CD8-positive, alpha-beta memory T cell (primary cell): Measurements from ENCODE around the gene RLN3. TPM values are rescaled to one million over a fixed set of nuclear protein-coding genes. Genes with fewer than 3 reads are reported as not detected.

Experiments
- CTCF ChIA-PET: fragments of 350-600 bp; sonication (Branson Sonifier 250); formaldehyde crosslinking; loops from one replicate; lab custom pipeline; 2021; ENCODE audit warnings: antibody characterized with exemption; lab: Charles Lee
- POLR2A ChIA-PET: fragments of 350-600 bp; sonication (Branson Sonifier 250); formaldehyde crosslinking; loops from one replicate; lab custom pipeline; 2021; ENCODE audit warnings: antibody characterized with exemption; lab: Charles Lee
- DNase-seq, 5 donors: peaks; one replicate each; pipeline versions ENCODE4 v3.0.0 to v3.0.0-alpha.2; 2020 to 2022; ENCODE audit warnings: mixed read lengths in 1 of 5
- H3K27ac ChIP-seq: one replicate; pipeline ENCODE4 v1.7.0; 2013; ENCODE audit warnings: low read depth, mild to moderate bottlenecking, low read length, moderate library complexity
- H3K27me3 ChIP-seq: 2 replicates; pipeline ENCODE4 v1.7.0; 2013; ENCODE audit warnings: low read length, mild to moderate bottlenecking; ENCODE audit not compliant: insufficient read depth, poor library complexity, severe bottlenecking
- H3K36me3 ChIP-seq: 2 replicates; pipeline ENCODE4 v1.7.0; 2013; ENCODE audit warnings: mild to moderate bottlenecking, low read length, moderate library complexity; ENCODE audit not compliant: insufficient read depth
- H3K4me1 ChIP-seq: 2 replicates; pipeline ENCODE4 v1.7.0; 2013; ENCODE audit warnings: mild to moderate bottlenecking, low read length, moderate library complexity; ENCODE audit not compliant: insufficient read depth
- H3K4me3 ChIP-seq: 2 replicates; pipeline ENCODE4 v1.7.0; 2013; ENCODE audit warnings: mild to moderate bottlenecking, low read length
- H3K9me3 ChIP-seq: 2 replicates; pipeline ENCODE4 v1.7.0; 2013; ENCODE audit warnings: mild to moderate bottlenecking, low read length
- H3K27ac Mint-ChIP-seq, 8 donors: one replicate each; pipeline ENCODE4 v1.8.0; 2020 to 2021; ENCODE audit warnings: mixed read lengths in 8 of 8, mild to moderate bottlenecking in 6 of 8, inconsistent platforms in 3 of 8, moderate library complexity in 3 of 8
- H3K27me3 Mint-ChIP-seq, 2 donors: one replicate each; pipeline ENCODE4 v1.8.0; 2020 to 2021; ENCODE audit warnings: mixed read lengths in 2 of 2, mild to moderate bottlenecking in 1 of 2, moderate library complexity in 1 of 2
- H3K36me3 Mint-ChIP-seq, 3 donors: one replicate each; pipeline ENCODE4 v1.8.0; 2020 to 2021; ENCODE audit warnings: mixed read lengths in 3 of 3, inconsistent platforms in 1 of 3, mild to moderate bottlenecking in 1 of 3
- H3K4me1 Mint-ChIP-seq, 3 donors: one replicate each; pipeline ENCODE4 v1.8.0; 2020 to 2021; ENCODE audit warnings: mixed read lengths in 3 of 3, inconsistent platforms in 1 of 3, mild to moderate bottlenecking in 1 of 3
- H3K4me3 Mint-ChIP-seq, 7 donors: one replicate each; pipeline ENCODE4 v1.8.0; 2020 to 2021; ENCODE audit warnings: mixed read lengths in 7 of 7, mild to moderate bottlenecking in 6 of 7, moderate library complexity in 4 of 7, inconsistent platforms in 2 of 7
- H3K9me3 Mint-ChIP-seq, 5 donors: one replicate each; pipeline ENCODE4 v1.8.0; 2020 to 2022; ENCODE audit warnings: mixed read lengths in 5 of 5, mild to moderate bottlenecking in 3 of 5, moderate library complexity in 2 of 5, inconsistent platforms in 1 of 5
- polyA plus RNA-seq: library from polyadenylated mRNA; unstranded; fragments of 300-500 nt; fragmentation: Illumina TruSeq; gene quantifications from one replicate; pipeline ENCODE4 v1.2.3, GENCODE V29; 2021
- total RNA-seq, 2 experiments: library from RNA; stranded (reverse); gene quantifications; one replicate each; pipeline ENCODE4 v1.2.3, GENCODE V29; 2021

Gene RLN3
- total and polyA plus RNA-seq, 3 experiments from 2014 or later, result not detected

GRCh38 chr19:13995878-13996765 is 31.8 kb upstream of the RLN3 start:
- Histone ChIP-seq H3K9me3 (peaks cover 5% of the 10 kb centered on the region), H3K36me3 (peaks cover 10% of the 10 kb centered on the region), H3K27ac (no peak overlapping the region), H3K4me1 (peaks cover 21% of the 10 kb centered on the region), H3K27me3 (no peaks in the 10 kb centered on the region), H3K4me3 (no peak overlapping the region)
- POLR2A ChIA-PET, result no interaction called here
- DNase-seq, result no peak
- Mint-ChIP-seq H3K4me1 (peaks cover 8 to 48% (median 16%) of the 10 kb centered on the region in 3 donors), H3K27ac (no peak overlapping the region), H3K9me3 (no peaks in the 10 kb centered on the region), H3K36me3 (peaks cover under 1 to 38% (median 2%) of the 10 kb centered on the region in 3 donors), H3K27me3 (peaks cover 0 to 2% of the 10 kb centered on the region in 2 donors), H3K4me3 (no peak overlapping the region)
- CTCF ChIA-PET, result interaction anchor here (0.9 kb wide), 1 partner anchor 18 kb away, joined by 3 read pairs; no protein-coding TSS in a partner anchor

DNA sequence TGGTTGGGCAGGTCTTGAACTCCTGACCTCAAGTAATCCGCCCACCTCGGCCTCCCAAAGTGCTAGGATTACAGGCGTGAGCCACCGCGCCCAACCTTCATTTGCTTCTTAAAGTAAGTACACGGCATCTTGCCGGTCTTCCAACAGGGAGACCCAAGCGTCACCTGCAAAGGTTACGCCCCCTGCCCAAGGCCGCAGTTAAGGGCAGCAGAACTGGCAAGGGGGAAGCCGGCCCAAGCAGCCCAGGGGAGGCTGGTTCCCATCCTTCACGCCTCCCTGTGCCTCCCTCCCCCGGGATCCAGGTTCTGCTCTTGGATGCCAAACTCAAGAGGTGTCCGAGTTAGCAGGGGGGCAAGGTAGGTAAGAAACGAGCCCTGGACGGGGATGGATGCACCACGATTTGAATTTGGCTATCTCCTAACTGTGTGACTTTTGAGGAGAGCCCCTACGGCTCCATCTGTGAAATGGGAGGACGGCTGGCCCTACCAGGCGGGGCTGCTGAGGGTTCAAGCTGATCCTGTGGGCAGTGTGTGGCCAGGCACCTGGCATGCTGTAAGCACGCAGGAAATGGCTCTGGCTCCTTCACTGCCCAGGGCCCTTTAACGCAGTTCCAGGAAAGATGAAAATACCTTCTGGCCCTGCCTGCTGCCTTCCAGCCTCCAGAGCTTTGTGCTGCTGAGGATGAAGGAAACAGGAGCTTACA is 30.9 kb upstream of the RLN3 start:
- no peaks in the 10 kb centered on the region for H3K27me3 ChIP-seq
- Mint-ChIP-seq H3K4me1 (peaks cover 11 to 52% (median 13%) of the 10 kb centered on the region in 3 donors), H3K27me3 (peaks cover 0 to 2% of the 10 kb centered on the region in 2 donors), H3K36me3 (peaks cover 0 to 31% (median 0%) of the 10 kb centered on the region in 3 donors), H3K4me3 (no peak overlapping the region), H3K27ac (peak overlapping the region in 3 of 8 donors; percentile 47 to 63 (median 48)), H3K9me3 (no peaks in the 10 kb centered on the region)
- H3K27ac ChIP-seq, result no peak overlapping the region
- POLR2A ChIA-PET, result no interaction called here
- peak in 1 of 5 donors; percentile 37 for DNase-seq
- no peak overlapping the region for H3K4me3 ChIP-seq
- peaks cover 27% of the 10 kb centered on the region for H3K4me1 ChIP-seq
- CTCF ChIA-PET, result no interaction called here
- peaks cover 9% of the 10 kb centered on the region for H3K36me3 ChIP-seq
- peaks cover 5% of the 10 kb centered on the region for H3K9me3 ChIP-seq

GRCh38 chr19:13997631-13997962 is 30.4 kb upstream of the RLN3 start:
- peak overlapping the region in 3 of 8 donors; percentile 8 to 82 (median 63) for H3K27ac Mint-ChIP-seq
- H3K9me3 Mint-ChIP-seq, result no peaks in the 10 kb centered on the region
- peaks cover 0 to 26% (median 0%) of the 10 kb centered on the region in 3 donors for H3K36me3 Mint-ChIP-seq
- POLR2A ChIA-PET, result no interaction called here
- Histone ChIP-seq H3K27me3 (no peaks in the 10 kb centered on the region), H3K36me3 (peaks cover 9% of the 10 kb centered on the region), H3K9me3 (peaks cover 5% of the 10 kb centered on the region), H3K4me3 (no peak overlapping the region), H3K4me1 (peaks cover 30% of the 10 kb centered on the region), H3K27ac (no peak overlapping the region)
- CTCF ChIA-PET, result no interaction called here
- H3K4me3 Mint-ChIP-seq, result no peak overlapping the region
- peaks cover 0 to 2% of the 10 kb centered on the region in 2 donors for H3K27me3 Mint-ChIP-seq
- H3K4me1 Mint-ChIP-seq, result peaks cover 14 to 52% (median 14%) of the 10 kb centered on the region in 3 donors
- DNase-seq, result no peak

DNA sequence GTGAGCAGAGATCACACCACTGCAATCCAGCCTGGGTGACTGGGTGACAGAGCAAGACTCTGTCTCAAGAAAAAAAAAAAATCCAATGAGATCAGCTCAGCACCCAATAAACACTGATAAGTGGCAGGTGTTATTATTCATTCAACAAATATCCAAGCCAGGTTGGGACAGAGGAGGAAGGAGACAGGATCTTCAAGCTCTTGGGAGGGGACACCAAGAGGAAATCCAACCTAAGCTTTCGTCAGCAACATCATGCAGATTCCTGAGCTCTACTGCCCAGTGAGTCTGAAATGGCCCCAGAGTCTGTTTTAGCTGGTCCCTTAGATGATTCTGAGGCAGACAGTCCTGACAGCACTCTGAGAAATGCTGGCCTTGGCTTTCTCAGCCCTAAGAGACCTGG is 29.5 kb upstream of the RLN3 start:
- Histone ChIP-seq H3K4me1 (peaks cover 38% of the 10 kb centered on the region), H3K4me3 (no peak overlapping the region), H3K27me3 (no peaks in the 10 kb centered on the region), H3K36me3 (peaks cover 3% of the 10 kb centered on the region), H3K9me3 (peaks cover 5% of the 10 kb centered on the region), H3K27ac (no peak overlapping the region)
- Mint-ChIP-seq H3K36me3 (peaks cover 0 to 22% (median 0%) of the 10 kb centered on the region in 3 donors), H3K4me3 (no peak overlapping the region), H3K9me3 (no peaks in the 10 kb centered on the region), H3K27ac (peak overlapping the region in 7 of 8 donors; percentile 61 to 92 (median 82)), H3K4me1 (peaks cover 22 to 55% (median 22%) of the 10 kb centered on the region in 3 donors), H3K27me3 (no peaks in the 10 kb centered on the region)
- ChIA-PET POLR2A (no interaction called here), CTCF (interaction anchor here (1.4 kb wide), 1 partner anchor 33 kb away, joined by 4 read pairs; the partner anchor contains the start of gene IL27RA)
- no peak for DNase-seq

DNA sequence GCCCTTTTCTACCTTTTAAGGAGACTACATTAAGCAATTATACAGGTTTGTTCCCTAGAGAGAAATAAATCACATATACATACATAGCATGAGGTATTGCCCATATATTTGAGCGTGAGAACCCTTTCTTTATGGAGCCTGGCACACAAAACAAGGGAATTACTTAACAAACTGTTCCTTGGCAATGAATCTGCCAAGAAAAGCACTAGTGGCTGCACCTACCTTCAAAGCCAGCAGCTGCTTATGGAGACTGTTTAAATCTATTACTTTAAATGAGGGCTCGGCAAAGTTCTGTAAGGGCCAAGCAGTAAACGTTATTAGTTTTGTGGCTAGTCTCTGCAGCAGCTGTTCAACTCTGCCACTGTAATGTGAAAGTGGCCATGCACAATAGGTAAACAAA is 28.9 kb upstream of the RLN3 start:
- peaks cover 0 to 21% (median 0%) of the 10 kb centered on the region in 3 donors for H3K36me3 Mint-ChIP-seq
- H3K4me1 ChIP-seq, result peaks cover 38% of the 10 kb centered on the region

DNA sequence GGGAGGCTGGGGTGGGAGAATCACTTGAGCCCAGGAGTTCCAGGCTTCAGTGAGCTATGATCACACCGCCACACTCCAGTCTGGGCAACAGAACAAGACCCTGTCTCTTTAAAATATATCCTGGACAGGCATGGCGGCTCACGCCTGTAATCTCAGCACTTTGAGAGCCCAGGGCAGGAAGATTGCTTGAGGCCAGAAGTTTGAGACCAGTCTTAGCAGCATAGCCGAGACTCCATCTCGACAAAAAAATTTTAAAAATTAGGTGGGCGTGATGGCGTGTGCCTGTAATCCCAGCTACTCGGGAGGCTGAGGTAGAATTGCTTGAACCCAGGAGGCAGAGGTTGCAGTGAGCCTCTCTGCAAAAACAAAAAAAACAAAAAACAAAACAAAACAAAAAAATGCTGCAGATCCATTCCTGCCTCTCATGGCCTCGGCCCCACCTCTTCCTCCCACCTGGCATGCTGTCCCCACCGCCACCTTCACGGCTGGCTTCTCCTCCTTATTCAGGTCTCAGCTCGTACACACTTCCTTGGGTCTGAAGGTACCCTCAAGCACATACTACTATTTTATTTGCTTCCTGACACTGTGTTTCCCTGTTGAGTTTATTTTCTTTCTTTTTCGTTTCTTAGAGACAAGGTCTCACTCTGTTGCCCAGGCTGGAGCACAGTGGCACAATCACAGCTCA is 27.1 kb upstream of the RLN3 start:
- Mint-ChIP-seq H3K36me3 (peaks cover 0 to 14% (median 0%) of the 10 kb centered on the region in 3 donors), H3K4me3 (peak overlapping the region in 4 of 7 donors; percentile 13 to 49 (median 20)), H3K27ac (peak overlapping the region; percentile 65 to 94 (median 90)), H3K9me3 (no peaks in the 10 kb centered on the region), H3K4me1 (peaks cover 37 to 66% (median 38%) of the 10 kb centered on the region in 3 donors), H3K27me3 (no peaks in the 10 kb centered on the region)
- Histone ChIP-seq H3K27ac (no peak overlapping the region), H3K4me3 (no peak overlapping the region), H3K27me3 (no peaks in the 10 kb centered on the region), H3K36me3 (peaks cover 3% of the 10 kb centered on the region), H3K4me1 (peaks cover 49% of the 10 kb centered on the region), H3K9me3 (peaks cover 5% of the 10 kb centered on the region)
- POLR2A ChIA-PET, result interaction anchor here (0.6 to 0.7 kb wide), 2 partner anchors 9 to 1236 kb away, joined by 3 to 5 read pairs; no protein-coding TSS in a partner anchor
- DNase-seq, result peak in 1 of 5 donors; percentile 41
- CTCF ChIA-PET, result interaction anchor here (1.2 to 1.7 kb wide), 2 partner anchors 98 to 114 kb away, joined by 3 to 5 read pairs; no protein-coding TSS in a partner anchor

More for the DNA sequence above, 28.9 kb upstream of the RLN3 start:
- no peaks in the 10 kb centered on the region for H3K27me3 Mint-ChIP-seq
- H3K9me3 ChIP-seq, result peaks cover 5% of the 10 kb centered on the region
- no peak overlapping the region for H3K4me3 Mint-ChIP-seq
- POLR2A ChIA-PET, result no interaction called here
- H3K36me3 ChIP-seq, result peaks cover 3% of the 10 kb centered on the region
- peaks cover 25 to 54% (median 25%) of the 10 kb centered on the region in 3 donors for H3K4me1 Mint-ChIP-seq
- no peaks in the 10 kb centered on the region for H3K27me3 ChIP-seq
- no peak overlapping the region for H3K4me3 ChIP-seq
- no peaks in the 10 kb centered on the region for H3K9me3 Mint-ChIP-seq
- H3K27ac Mint-ChIP-seq, result peak overlapping the region in 6 of 8 donors; percentile 61 to 92 (median 82)
- DNase-seq, result no peak
- CTCF ChIA-PET, result interaction anchor here (1.1 to 1.4 kb wide), 3 partner anchors 14 to 66 kb away, joined by 4 read pairs; partner anchors contain the start of gene IL27RA
- H3K27ac ChIP-seq, result no peak overlapping the region

GRCh38 chr19:14002571-14003250 is 25.2 kb upstream of the RLN3 start:
- H3K9me3 ChIP-seq, result peaks cover 5% of the 10 kb centered on the region
- peak overlapping the region; percentile 96 to 99 (median 96) for H3K27ac Mint-ChIP-seq
- ChIA-PET CTCF (interaction anchor here (1.1 to 1.8 kb wide), 8 partner anchors 10 to 121 kb away, joined by 3 to 6 read pairs (median 4); partner anchors contain the start of genes IL27RA and MISP3), POLR2A (interaction anchor here (0.6 to 2.7 kb wide), 5 partner anchors 15 to 72 kb away, joined by 3 to 11 read pairs (median 3); partner anchors contain the start of gene IL27RA)
- peaks cover 0 to 21% (median 1%) of the 10 kb centered on the region in 3 donors for H3K36me3 Mint-ChIP-seq
- H3K27ac ChIP-seq, result peak overlapping the region; percentile 66
- H3K36me3 ChIP-seq, result peaks cover 3% of the 10 kb centered on the region
- H3K4me1 Mint-ChIP-seq, result peaks cover 40 to 74% (median 42%) of the 10 kb centered on the region in 3 donors
- peaks cover 0 to 1% of the 10 kb centered on the region in 2 donors for H3K27me3 Mint-ChIP-seq
- peak; percentile 28 to 58 (median 51) for DNase-seq
- H3K4me3 Mint-ChIP-seq, result peak overlapping the region; percentile 60 to 86 (median 71)
- peak overlapping the region; percentile 9 for H3K4me3 ChIP-seq
- H3K27me3 ChIP-seq, result no peaks in the 10 kb centered on the region
- H3K9me3 Mint-ChIP-seq, result peaks cover 0 to 2% (median 0%) of the 10 kb centered on the region in 5 donors
- peaks cover 49% of the 10 kb centered on the region for H3K4me1 ChIP-seq
